GM23248 (cell line): ENCODE results near the gene BAIAP2. TPM values are rescaled to one million over a fixed set of nuclear protein-coding genes. Genes with fewer than 3 reads are reported as not detected.

Source experiments
- DNase-seq: peaks from one replicate; pipeline ENCODE4 v3.0.0-alpha.2; 2015
- H2AFZ ChIP-seq: fragments of 200-600 bp; sonication (generic); 2 replicates; pipeline ENCODE4 v1.6.1; 2016; ENCODE audit warnings: antibody characterized with exemption
- H3F3A ChIP-seq: fragments of 200-600 bp; sonication (generic); 2 replicates; pipeline ENCODE4 v1.6.1; 2016; ENCODE audit warnings: mild to moderate bottlenecking, antibody characterized with exemption, mixed run types; ENCODE audit not compliant: insufficient read depth
- H3K27ac ChIP-seq: fragments of 200-600 bp; sonication (generic); 2 replicates; pipeline ENCODE4 v1.5.1; 2016; ENCODE audit warnings: mild to moderate bottlenecking
- H3K27me3 ChIP-seq: fragments of 200-600 bp; sonication (generic); replicated peaks from 2 replicates; pipeline ENCODE4 v1.6.1; 2016; ENCODE audit warnings: mild to moderate bottlenecking; ENCODE audit not compliant: insufficient read depth
- H3K36me3 ChIP-seq: fragments of 200-600 bp; sonication (generic); 2 replicates; pipeline ENCODE4 v1.6.1; 2016; ENCODE audit warnings: low read depth, mild to moderate bottlenecking
- H3K4me1 ChIP-seq: fragments of 200-600 bp; sonication (generic); 2 replicates; pipeline ENCODE4 v1.6.1; 2016; ENCODE audit warnings: mild to moderate bottlenecking; ENCODE audit not compliant: insufficient read depth
- H3K4me2 ChIP-seq: fragments of 200-600 bp; sonication (generic); one replicate; pipeline ENCODE4 v1.6.1; 2016; ENCODE audit warnings: mild to moderate bottlenecking; ENCODE audit not compliant: unreplicated experiment
- H3K4me3 ChIP-seq: fragments of 200-600 bp; sonication (generic); 2 replicates; pipeline ENCODE4 v1.5.1; 2016; ENCODE audit warnings: mild to moderate bottlenecking
- H3K79me2 ChIP-seq: fragments of 200-600 bp; sonication (generic); 2 replicates; pipeline ENCODE4 v1.6.1; 2016; ENCODE audit warnings: mild to moderate bottlenecking; ENCODE audit not compliant: insufficient read depth
- H3K9ac ChIP-seq: fragments of 200-600 bp; sonication (generic); 2 replicates; pipeline ENCODE4 v1.6.1; 2016; ENCODE audit warnings: mild to moderate bottlenecking
- H3K9me2 ChIP-seq: fragments of 200-600 bp; sonication (generic); 2 replicates; pipeline ENCODE4 v1.6.1; 2016; ENCODE audit warnings: mixed run types, mild to moderate bottlenecking, moderate library complexity; ENCODE audit not compliant: insufficient read depth
- H3K9me3 ChIP-seq: fragments of 200-600 bp; sonication (generic); one replicate; pipeline ENCODE4 v1.6.1; 2017; ENCODE audit warnings: low read depth
- H4K20me1 ChIP-seq: fragments of 200-600 bp; sonication (generic); 2 replicates; pipeline ENCODE4 v1.6.0; 2016; ENCODE audit not compliant: insufficient read depth
- EZH2 ChIP-seq: fragments of 200-600 bp; sonication (generic); IDR thresholded peaks from 2 replicates; pipeline ENCODE4 v1.6.1; 2018; ENCODE audit warnings: antibody characterized with exemption, mild to moderate bottlenecking; ENCODE audit not compliant: insufficient read depth, poor library complexity, severe bottlenecking
- EZH2phosphoT487 ChIP-seq: fragments of 200-600 bp; sonication (generic); IDR thresholded peaks from 2 replicates; pipeline ENCODE4 v1.6.1; 2018; ENCODE audit warnings: antibody characterized with exemption, moderate library complexity, mild to moderate bottlenecking, low read depth; ENCODE audit not compliant: insufficient read depth
- WGBS, 2 experiments: methylation state at CpG; one replicate each; pipeline ENCODE4 v1.1.6; 2015 to 2017; ENCODE audit warnings: low lambda C conversion rate in 2 of 2, low coverage in 1 of 2; ENCODE audit errors: missing lambda C conversion rate in 2 of 2; 5-methylcytosine and 5-hydroxymethylcytosine counted together
- in situ Hi-C: fragments of 300-500 bp; cut with MboI; formaldehyde crosslinking; loops from 2 replicates; pipeline ENCODE4 v1.15.0; 2020
- polyA plus RNA-seq: library from polyadenylated mRNA; unstranded; fragments of >200 nt; fragmentation: Nextera tagmentation; extraction: Ambion mirVana; gene quantifications from 2 replicates; pipeline ENCODE4 v1.2.1, GENCODE V29; 2016
- total RNA-seq: library from RNA; depleted of rRNA; stranded (reverse); fragments of >200 nt; shearing (Covaris generic); gene quantifications from 2 replicates; pipeline ENCODE4 v1.2.3, GENCODE V29; 2014

BAIAP2 gene
- total and polyA plus RNA-seq, 2 experiments from 2014 or later = 28.2 to 31.7 TPM

- H3K9me3 ChIP-seq = no peaks in the 10 kb centered on the region
- H2AFZ ChIP-seq = 0 out of 2 replicates have a peak overlapping the region, but pooled peaks have one; percentile 19
- H3K4me3 ChIP-seq = peak overlapping the region; percentile 35
Measured at GRCh38 chr17:81094509-81095382, 59.8 kb downstream of the BAIAP2 start.

GRCh38 chr17:81095383-81095762, 60.4 kb downstream of the BAIAP2 start:
- Histone ChIP-seq H3K4me2 (peak overlapping the region; percentile 49), H4K20me1 (no peaks in the 10 kb centered on the region), H3K4me3 (peak overlapping the region; percentile 35), H3K9me3 (no peaks in the 10 kb centered on the region), H3K79me2 (no peaks in the 10 kb centered on the region), H3K4me1 (peaks cover 46% of the 10 kb centered on the region), H2AFZ (0 out of 2 replicates have a peak overlapping the region, but pooled peaks have one; percentile 19), H3F3A (0 out of 2 replicates have a peak, but pooled peaks cover 8% of the 10 kb centered on the region), H3K9ac (peak overlapping the region; percentile 87), H3K27ac (peak overlapping the region; percentile 93), H3K27me3 (no peaks in the 10 kb centered on the region), H3K9me2 (no peaks in the 10 kb centered on the region), H3K36me3 (no peaks in the 10 kb centered on the region)
- no peak for TF ChIP-seq EZH2phosphoT487
- TF ChIP-seq EZH2 = no peak
- whole genome bisulfite sequencing, 2 experiments = 41 to 45% methylated on average over 11 to 13 of the region's 13 CpGs
- DNase-seq = no peak
- in situ Hi-C loops = no loop called here

More at GRCh38 chr17:81094509-81095382, 59.8 kb downstream of the BAIAP2 start:
- H3K79me2 ChIP-seq = no peaks in the 10 kb centered on the region
- H3K4me2 ChIP-seq = peak overlapping the region; percentile 50
- H3K27me3 ChIP-seq = no peaks in the 10 kb centered on the region
- H3K27ac ChIP-seq = peak overlapping the region; percentile 93
- H3K9ac ChIP-seq = peak overlapping the region; percentile 87
- DNase-seq = peak; percentile 100
- H3K4me1 ChIP-seq = peaks cover 47% of the 10 kb centered on the region
- no peaks in the 10 kb centered on the region for H3K36me3 ChIP-seq
- H3K9me2 ChIP-seq = no peaks in the 10 kb centered on the region
- 0 out of 2 replicates have a peak, but pooled peaks cover 8% of the 10 kb centered on the region for H3F3A ChIP-seq
- WGBS, 2 experiments = 5 to 6% methylated on average over 33 of the region's 33 CpGs
- no peaks in the 10 kb centered on the region for H4K20me1 ChIP-seq
- in situ Hi-C loops = no loop called here
- TF ChIP-seq EZH2 (no peak), EZH2phosphoT487 (0 out of 2 replicates have a peak, but pooled peaks have one; percentile 68)

GRCh38 chr17:81096741-81097133, 61.8 kb downstream of the BAIAP2 start:
- WGBS, 2 experiments = 86 to 93% methylated on average over 5 to 7 of the region's 7 CpGs
- no peaks in the 10 kb centered on the region for H3K27me3 ChIP-seq
- peak overlapping the region; percentile 77 for H3K27ac ChIP-seq
- peaks cover 42% of the 10 kb centered on the region for H3K4me1 ChIP-seq
- in situ Hi-C loops = no loop called here
- H4K20me1 ChIP-seq = no peaks in the 10 kb centered on the region
- DNase-seq = no peak
- no peaks in the 10 kb centered on the region for H3K9me3 ChIP-seq
- no peak overlapping the region for H2AFZ ChIP-seq
- H3K4me3 ChIP-seq = peak overlapping the region; percentile 66; the same call in 1 of the 2 replicates
- 0 out of 2 replicates have a peak, but pooled peaks cover 8% of the 10 kb centered on the region for H3F3A ChIP-seq
- TF ChIP-seq EZH2 = no peak
- no peak for TF ChIP-seq EZH2phosphoT487
- no peaks in the 10 kb centered on the region for H3K79me2 ChIP-seq
- peak overlapping the region; percentile 85 for H3K4me2 ChIP-seq
- peak overlapping the region; percentile 87 for H3K9ac ChIP-seq
- no peaks in the 10 kb centered on the region for H3K36me3 ChIP-seq
- H3K9me2 ChIP-seq = no peaks in the 10 kb centered on the region

GRCh38 chr17:81097134-81097942, 62.4 kb downstream of the BAIAP2 start:
- 5 to 6% methylated on average over 22 to 29 of the region's 31 CpGs for whole genome bisulfite sequencing, 2 experiments
- DNase-seq = peak; percentile 94
- H3K9me3 ChIP-seq = no peaks in the 10 kb centered on the region
- H3K36me3 ChIP-seq = no peaks in the 10 kb centered on the region
- no peaks in the 10 kb centered on the region for H3K27me3 ChIP-seq
- peaks cover 42% of the 10 kb centered on the region for H3K4me1 ChIP-seq
- in situ Hi-C loops = no loop called here
- peak overlapping the region; percentile 62 for H2AFZ ChIP-seq
- H3K79me2 ChIP-seq = no peaks in the 10 kb centered on the region
- peak overlapping the region; percentile 77 for H3K27ac ChIP-seq
- 0 out of 2 replicates have a peak, but pooled peaks cover 8% of the 10 kb centered on the region for H3F3A ChIP-seq
- peak overlapping the region; percentile 85 for H3K4me2 ChIP-seq
- H3K4me3 ChIP-seq = peak overlapping the region; percentile 66
- H3K9ac ChIP-seq = peak overlapping the region; percentile 87
- no peaks in the 10 kb centered on the region for H4K20me1 ChIP-seq
- TF ChIP-seq EZH2phosphoT487 (no peak), EZH2 (no peak)
- no peaks in the 10 kb centered on the region for H3K9me2 ChIP-seq
